SU-DHL-6 (cell line): ENCODE measurements around the gene SLC38A3.

ENCODE experiments used
- EZH2phosphoT487 ChIP-seq: fragments of 200-600 bp; sonication (generic), shearing (Covaris generic); conservative IDR thresholded peaks from 2 replicates; pipeline ENCODE4 v1.6.1; 2018; ENCODE audit warnings: mild to moderate bottlenecking, antibody characterized with exemption, low read length, moderate library complexity, mixed read lengths
- TF ChIP-seq, protein P1 (sequence below): fragments of 200-600 bp; sonication (generic); IDR thresholded peaks from one replicate; pipeline ENCODE4 v1.5.1; 2017; ENCODE audit warnings: antibody characterized with exemption, mild to moderate bottlenecking, low read length, moderate library complexity; ENCODE audit not compliant: insufficient read depth, poor library complexity, severe bottlenecking

DNA sequence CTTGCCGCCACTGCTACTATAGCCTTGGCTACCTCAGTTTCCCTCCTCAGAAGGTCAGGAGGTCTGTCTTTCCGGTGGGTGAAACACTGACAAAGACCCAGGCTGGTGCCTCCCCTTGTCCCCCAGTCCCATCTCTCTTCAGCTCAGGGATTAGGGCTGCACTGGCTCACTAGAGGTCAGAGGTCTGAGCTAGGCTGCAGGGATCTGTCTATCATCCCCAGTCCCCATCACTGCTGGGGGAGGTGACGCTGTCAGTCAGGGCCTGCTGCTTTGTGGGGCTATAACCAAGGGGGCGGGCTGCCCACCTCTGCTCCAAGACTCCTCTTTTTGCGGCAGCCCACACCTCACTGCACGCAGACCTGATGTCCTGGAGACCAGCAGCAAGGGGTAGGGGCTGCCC is 36.3 kb upstream of the SLC38A3 start:
- TF ChIP-seq, protein P1, sequence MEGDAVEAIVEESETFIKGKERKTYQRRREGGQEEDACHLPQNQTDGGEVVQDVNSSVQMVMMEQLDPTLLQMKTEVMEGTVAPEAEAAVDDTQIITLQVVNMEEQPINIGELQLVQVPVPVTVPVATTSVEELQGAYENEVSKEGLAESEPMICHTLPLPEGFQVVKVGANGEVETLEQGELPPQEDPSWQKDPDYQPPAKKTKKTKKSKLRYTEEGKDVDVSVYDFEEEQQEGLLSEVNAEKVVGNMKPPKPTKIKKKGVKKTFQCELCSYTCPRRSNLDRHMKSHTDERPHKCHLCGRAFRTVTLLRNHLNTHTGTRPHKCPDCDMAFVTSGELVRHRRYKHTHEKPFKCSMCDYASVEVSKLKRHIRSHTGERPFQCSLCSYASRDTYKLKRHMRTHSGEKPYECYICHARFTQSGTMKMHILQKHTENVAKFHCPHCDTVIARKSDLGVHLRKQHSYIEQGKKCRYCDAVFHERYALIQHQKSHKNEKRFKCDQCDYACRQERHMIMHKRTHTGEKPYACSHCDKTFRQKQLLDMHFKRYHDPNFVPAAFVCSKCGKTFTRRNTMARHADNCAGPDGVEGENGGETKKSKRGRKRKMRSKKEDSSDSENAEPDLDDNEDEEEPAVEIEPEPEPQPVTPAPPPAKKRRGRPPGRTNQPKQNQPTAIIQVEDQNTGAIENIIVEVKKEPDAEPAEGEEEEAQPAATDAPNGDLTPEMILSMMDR = no peak
- TF ChIP-seq EZH2phosphoT487 = no peak
